Measurements from ENCODE around the gene NVL.

Gene NVL

GRCh38 chr1:224180783-224181452 is 149.1 kb downstream of the NVL start (continued):
- no peak for TF ChIP-seq ESRRG (CRISPR knock-in tag; IDR thresholded peaks at IDR 0.05)

DNA sequence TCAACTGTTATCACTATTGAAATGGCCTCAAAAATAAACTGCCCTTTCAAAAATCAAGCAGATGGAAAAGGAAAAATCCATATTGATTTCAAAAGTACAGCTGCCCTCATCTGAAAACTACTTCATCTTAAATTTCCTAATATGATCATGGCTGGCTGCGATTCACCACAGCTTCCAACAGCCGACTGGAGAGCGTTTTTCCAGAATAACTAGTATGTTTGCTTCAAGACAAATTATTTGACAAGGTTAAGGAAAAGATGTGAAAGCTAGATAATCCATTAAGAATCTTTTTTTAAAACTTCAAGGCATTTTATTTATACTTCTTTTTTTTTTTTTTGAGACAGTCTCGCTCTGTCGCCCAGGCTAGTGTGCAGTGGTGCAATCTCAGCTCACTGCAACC is 151.1 kb downstream of the NVL start:
- ATAC-seq: no peak
- no peak for TF ChIP-seq PPARA (CRISPR knock-in tag; IDR thresholded peaks at IDR 0.05; ENCODE audit: borderline replicate concordance)
- TF ChIP-seq CREB5 (CRISPR knock-in tag; IDR thresholded peaks at IDR 0.05; ENCODE audit: low read depth): no peak
- TF ChIP-seq ARNTL (CRISPR knock-in tag; IDR thresholded peaks at IDR 0.05; ENCODE audit: borderline replicate concordance, low read depth): no peak
- no peak for TF ChIP-seq ZNF565 (CRISPR knock-in tag; conservative IDR thresholded peaks at IDR 0.05; ENCODE audit: low read depth)
- TF ChIP-seq TSHZ2 (CRISPR knock-in tag; IDR thresholded peaks at IDR 0.05): no peak
- no peak for TF ChIP-seq CSDC2 (CRISPR knock-in tag; IDR thresholded peaks at IDR 0.05)
- no peak for TF ChIP-seq ZNF8 (CRISPR knock-in tag; IDR thresholded peaks at IDR 0.05)
- TF ChIP-seq SNAI2 (CRISPR knock-in tag; IDR thresholded peaks at IDR 0.05): no peak
- TF ChIP-seq POU6F1 (CRISPR knock-in tag; IDR thresholded peaks at IDR 0.05; ENCODE audit: borderline replicate concordance, low read depth): no peak
- no peak for TF ChIP-seq ZFP3 (CRISPR knock-in tag; IDR thresholded peaks at IDR 0.05)
- no peak for TF ChIP-seq ZNF70 (CRISPR knock-in tag; IDR thresholded peaks at IDR 0.05)
- TF ChIP-seq ISL1 (CRISPR knock-in tag; IDR thresholded peaks at IDR 0.05): no peak
- no peak for TF ChIP-seq CSRNP3 (CRISPR knock-in tag; IDR thresholded peaks at IDR 0.05)
- no peak for TF ChIP-seq TCF4 (CRISPR knock-in tag; IDR thresholded peaks at IDR 0.05; ENCODE audit: borderline replicate concordance)
- no peak for TF ChIP-seq ZC3H10 (CRISPR knock-in tag; IDR thresholded peaks at IDR 0.05)

DNA sequence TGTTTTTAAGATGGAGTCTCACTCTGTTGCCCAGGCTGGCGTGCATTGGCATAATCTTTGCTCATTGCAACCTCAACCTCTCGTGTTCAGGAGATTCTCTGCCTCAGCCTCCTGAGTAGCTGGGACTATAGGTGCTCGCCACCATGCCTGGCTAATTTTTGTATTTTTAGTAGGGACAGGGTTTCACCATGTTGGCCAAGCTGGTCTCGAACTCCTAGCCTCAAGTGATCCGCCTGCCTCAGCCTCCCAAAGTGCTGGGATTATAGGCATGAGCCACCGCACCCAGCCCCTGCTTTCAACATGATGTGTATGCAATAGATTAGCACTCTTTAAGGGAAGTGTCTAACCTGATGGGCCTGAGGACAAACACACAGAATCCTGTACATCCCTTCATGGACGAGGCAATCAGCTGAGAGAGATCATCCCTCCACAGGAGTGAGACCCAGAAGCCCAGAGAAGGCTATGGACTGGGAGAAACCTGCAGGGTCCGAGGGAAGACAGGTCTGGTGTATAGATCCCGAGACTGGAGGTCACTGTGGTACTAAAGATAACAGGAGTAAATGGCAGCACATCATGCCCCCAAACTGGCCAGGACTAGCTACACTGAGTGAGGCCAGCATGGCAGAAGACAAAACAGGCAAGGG is 152.5 kb downstream of the NVL start:
- ATAC-seq: no peak
- TF ChIP-seq, protein P1, sequence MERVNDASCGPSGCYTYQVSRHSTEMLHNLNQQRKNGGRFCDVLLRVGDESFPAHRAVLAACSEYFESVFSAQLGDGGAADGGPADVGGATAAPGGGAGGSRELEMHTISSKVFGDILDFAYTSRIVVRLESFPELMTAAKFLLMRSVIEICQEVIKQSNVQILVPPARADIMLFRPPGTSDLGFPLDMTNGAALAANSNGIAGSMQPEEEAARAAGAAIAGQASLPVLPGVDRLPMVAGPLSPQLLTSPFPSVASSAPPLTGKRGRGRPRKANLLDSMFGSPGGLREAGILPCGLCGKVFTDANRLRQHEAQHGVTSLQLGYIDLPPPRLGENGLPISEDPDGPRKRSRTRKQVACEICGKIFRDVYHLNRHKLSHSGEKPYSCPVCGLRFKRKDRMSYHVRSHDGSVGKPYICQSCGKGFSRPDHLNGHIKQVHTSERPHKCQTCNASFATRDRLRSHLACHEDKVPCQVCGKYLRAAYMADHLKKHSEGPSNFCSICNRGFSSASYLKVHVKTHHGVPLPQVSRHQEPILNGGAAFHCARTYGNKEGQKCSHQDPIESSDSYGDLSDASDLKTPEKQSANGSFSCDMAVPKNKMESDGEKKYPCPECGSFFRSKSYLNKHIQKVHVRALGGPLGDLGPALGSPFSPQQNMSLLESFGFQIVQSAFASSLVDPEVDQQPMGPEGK (CRISPR knock-in tag; IDR thresholded peaks at IDR 0.05; ENCODE audit: borderline replicate concordance): no peak
- no peak for TF ChIP-seq TSHZ2 (CRISPR knock-in tag; IDR thresholded peaks at IDR 0.05)
- no peak for TF ChIP-seq PPARA (CRISPR knock-in tag; IDR thresholded peaks at IDR 0.05; ENCODE audit: borderline replicate concordance)
- TF ChIP-seq ZNF8 (CRISPR knock-in tag; IDR thresholded peaks at IDR 0.05): no peak
- TF ChIP-seq BACH2 (CRISPR knock-in tag; IDR thresholded peaks at IDR 0.05; ENCODE audit: borderline replicate concordance): no peak
- no peak for TF ChIP-seq ZNF565 (CRISPR knock-in tag; conservative IDR thresholded peaks at IDR 0.05; ENCODE audit: low read depth)
- TF ChIP-seq ARNTL (CRISPR knock-in tag; IDR thresholded peaks at IDR 0.05; ENCODE audit: borderline replicate concordance, low read depth): no peak
- no peak for TF ChIP-seq ZFP30 (CRISPR knock-in tag; IDR thresholded peaks at IDR 0.05)
- no peak for TF ChIP-seq TOX (CRISPR knock-in tag; IDR thresholded peaks at IDR 0.05; ENCODE audit: borderline replicate concordance)
- no peak for TF ChIP-seq GLIS3 (CRISPR knock-in tag; IDR thresholded peaks at IDR 0.05)
- TF ChIP-seq SNAI2 (CRISPR knock-in tag; IDR thresholded peaks at IDR 0.05): no peak
- no peak for TF ChIP-seq ZNF70 (CRISPR knock-in tag; IDR thresholded peaks at IDR 0.05)
- no peak for TF ChIP-seq RARB (CRISPR knock-in tag; IDR thresholded peaks at IDR 0.05)
- TF ChIP-seq TCF4 (CRISPR knock-in tag; IDR thresholded peaks at IDR 0.05; ENCODE audit: borderline replicate concordance): no peak
- TF ChIP-seq ESRRG (CRISPR knock-in tag; IDR thresholded peaks at IDR 0.05): no peak
